Measurements from ENCODE around the gene LFNG. TPM values are rescaled to one million over a fixed set of nuclear protein-coding genes. Genes with fewer than 3 reads are reported as not detected.

LFNG gene
- total and polyA plus RNA-seq, 2 of the 13 experiments (the other 11 are each of a cell fraction or from before 2014, with no cell fraction given) = 0.44 to 1.5 TPM

GRCh38 chr7:2528481-2529095, 9.0 kb downstream of the LFNG start:
- WGBS (ENCODE audit: low lambda C conversion rate) = 60% methylated on average over 3 of the region's 18 CpGs
- no peak for DNase-seq (ENCODE audit: low spot score)
- Histone ChIP-seq H3K9me3 (ENCODE audit: low read length) (no peaks in the 10 kb centered on the region), H3K9ac (ENCODE audit: insufficient read depth, low read depth, low read length) (no peak overlapping the region), H3K27ac (ENCODE audit: extremely low read length, insufficient read depth, low read length) (no peak overlapping the region), H3K4me1 (ENCODE audit: insufficient read depth, low read length) (peaks cover 51% of the 10 kb centered on the region), H3K4me2 (ENCODE audit: low read depth, low read length) (no peak overlapping the region), H3K36me3 (replicated peaks in 1 of 2; ENCODE audit: control insufficient read depth in 1 of 2, insufficient read depth in 2 of 2, low read length in 2 of 2) (no peaks in the 10 kb centered on the region), H2AFZ (ENCODE audit: low read length) (no peak overlapping the region), H3K27me3 (ENCODE audit: control insufficient read depth in 1 of 2, insufficient read depth in 2 of 2, low read length in 2 of 2) (peaks cover 0 to 13% of the 10 kb centered on the region in 2 experiments; a peak in 1 of 5 replicates), H3K4me3 (replicated peaks in 1 of 3; ENCODE audit: insufficient read depth in 1 of 3, low read depth in 2 of 3, low read length in 3 of 3) (no peak overlapping the region), H3K79me2 (ENCODE audit: insufficient read depth, low read length) (no peaks in the 10 kb centered on the region), H4K20me1 (ENCODE audit: insufficient read depth, low read length) (no peaks in the 10 kb centered on the region)
- ChIA-PET POLR2A (interaction anchor here (1.1 kb wide), 1 partner anchor 27 kb away, joined by 3 read pairs; no protein-coding TSS in a partner anchor), CTCF (ENCODE audit: low intra/inter-chr PET ratio, low total read pairs) (no interaction called here)
- intact Hi-C loops (cut with micrococcal nuclease; ENCODE audit: unreplicated experiment) = no loop called here
- ATAC-seq = no peak
- in situ Hi-C loops (cut with HindIII; ENCODE audit: extremely low pct_ligation_motif_present, low pct_unique_long_range_greater_than_20kb) = no loop called here
- no peak for FAIRE-seq
- TF ChIP-seq ZNF337 (CRISPR knock-in tag; IDR thresholded peaks at IDR 0.05; ENCODE audit: borderline replicate concordance, low read depth) = no peak
- BruUV-seq (replicated peaks) = no TSS peak

- Histone ChIP-seq H3K79me2 (ENCODE audit: insufficient read depth, low read length) (no peaks in the 10 kb centered on the region), H3K4me2 (ENCODE audit: low read depth, low read length) (no peak overlapping the region), H3K9me3 (ENCODE audit: low read length) (no peaks in the 10 kb centered on the region), H3K27me3 (ENCODE audit: control insufficient read depth in 1 of 2, insufficient read depth in 2 of 2, low read length in 2 of 2) (peaks cover 0 to 11% of the 10 kb centered on the region in 2 experiments; a peak in 1 of 5 replicates), H3K36me3 (replicated peaks in 1 of 2; ENCODE audit: control insufficient read depth in 1 of 2, insufficient read depth in 2 of 2, low read length in 2 of 2) (no peaks in the 10 kb centered on the region), H4K20me1 (ENCODE audit: insufficient read depth, low read length) (no peaks in the 10 kb centered on the region), H3K4me3 (replicated peaks in 1 of 3; ENCODE audit: insufficient read depth in 1 of 3, low read depth in 2 of 3, low read length in 3 of 3) (no peak overlapping the region), H2AFZ (ENCODE audit: low read length) (no peak overlapping the region), H3K27ac (ENCODE audit: extremely low read length, insufficient read depth, low read length) (no peak overlapping the region), H3K9ac (ENCODE audit: insufficient read depth, low read depth, low read length) (no peak overlapping the region), H3K4me1 (ENCODE audit: insufficient read depth, low read length) (peaks cover 43% of the 10 kb centered on the region)
- intact Hi-C loops (cut with micrococcal nuclease; ENCODE audit: unreplicated experiment) = no loop called here
- FAIRE-seq = no peak
- 20% methylated on average over 14 of the region's 30 CpGs for WGBS (ENCODE audit: low lambda C conversion rate)
- ChIA-PET CTCF (ENCODE audit: low intra/inter-chr PET ratio, low total read pairs) (no interaction called here), POLR2A (no interaction called here)
- DNase-seq (ENCODE audit: low spot score) = no peak
- BruUV-seq (replicated peaks) = no TSS peak
- no peak for ATAC-seq
- in situ Hi-C loops (cut with HindIII; ENCODE audit: extremely low pct_ligation_motif_present, low pct_unique_long_range_greater_than_20kb) = no loop called here
- peak; percentile 40; the same call in 1 of the 2 replicates for TF ChIP-seq ZNF263 (CRISPR knock-in tag; IDR thresholded peaks at IDR 0.05)
- TF ChIP-seq, protein P1, sequence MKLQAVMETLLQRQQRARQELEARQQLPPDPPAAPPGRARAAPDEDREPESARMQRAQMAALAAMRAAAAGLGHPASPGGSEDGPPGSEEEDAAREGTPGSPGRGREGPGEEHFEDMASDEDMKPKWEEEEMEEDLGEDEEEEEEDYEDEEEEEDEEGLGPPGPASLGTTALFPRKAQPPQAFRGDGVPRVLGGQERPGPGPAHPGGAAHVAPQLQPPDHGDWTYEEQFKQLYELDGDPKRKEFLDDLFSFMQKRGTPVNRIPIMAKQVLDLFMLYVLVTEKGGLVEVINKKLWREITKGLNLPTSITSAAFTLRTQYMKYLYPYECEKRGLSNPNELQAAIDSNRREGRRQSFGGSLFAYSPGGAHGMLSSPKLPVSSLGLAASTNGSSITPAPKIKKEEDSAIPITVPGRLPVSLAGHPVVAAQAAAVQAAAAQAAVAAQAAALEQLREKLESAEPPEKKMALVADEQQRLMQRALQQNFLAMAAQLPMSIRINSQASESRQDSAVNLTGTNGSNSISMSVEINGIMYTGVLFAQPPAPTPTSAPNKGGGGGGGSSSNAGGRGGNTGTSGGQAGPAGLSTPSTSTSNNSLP (IDR thresholded peaks at IDR 0.05; ENCODE audit: low read depth, low read length) = no peak
- TF ChIP-seq, protein P2, sequence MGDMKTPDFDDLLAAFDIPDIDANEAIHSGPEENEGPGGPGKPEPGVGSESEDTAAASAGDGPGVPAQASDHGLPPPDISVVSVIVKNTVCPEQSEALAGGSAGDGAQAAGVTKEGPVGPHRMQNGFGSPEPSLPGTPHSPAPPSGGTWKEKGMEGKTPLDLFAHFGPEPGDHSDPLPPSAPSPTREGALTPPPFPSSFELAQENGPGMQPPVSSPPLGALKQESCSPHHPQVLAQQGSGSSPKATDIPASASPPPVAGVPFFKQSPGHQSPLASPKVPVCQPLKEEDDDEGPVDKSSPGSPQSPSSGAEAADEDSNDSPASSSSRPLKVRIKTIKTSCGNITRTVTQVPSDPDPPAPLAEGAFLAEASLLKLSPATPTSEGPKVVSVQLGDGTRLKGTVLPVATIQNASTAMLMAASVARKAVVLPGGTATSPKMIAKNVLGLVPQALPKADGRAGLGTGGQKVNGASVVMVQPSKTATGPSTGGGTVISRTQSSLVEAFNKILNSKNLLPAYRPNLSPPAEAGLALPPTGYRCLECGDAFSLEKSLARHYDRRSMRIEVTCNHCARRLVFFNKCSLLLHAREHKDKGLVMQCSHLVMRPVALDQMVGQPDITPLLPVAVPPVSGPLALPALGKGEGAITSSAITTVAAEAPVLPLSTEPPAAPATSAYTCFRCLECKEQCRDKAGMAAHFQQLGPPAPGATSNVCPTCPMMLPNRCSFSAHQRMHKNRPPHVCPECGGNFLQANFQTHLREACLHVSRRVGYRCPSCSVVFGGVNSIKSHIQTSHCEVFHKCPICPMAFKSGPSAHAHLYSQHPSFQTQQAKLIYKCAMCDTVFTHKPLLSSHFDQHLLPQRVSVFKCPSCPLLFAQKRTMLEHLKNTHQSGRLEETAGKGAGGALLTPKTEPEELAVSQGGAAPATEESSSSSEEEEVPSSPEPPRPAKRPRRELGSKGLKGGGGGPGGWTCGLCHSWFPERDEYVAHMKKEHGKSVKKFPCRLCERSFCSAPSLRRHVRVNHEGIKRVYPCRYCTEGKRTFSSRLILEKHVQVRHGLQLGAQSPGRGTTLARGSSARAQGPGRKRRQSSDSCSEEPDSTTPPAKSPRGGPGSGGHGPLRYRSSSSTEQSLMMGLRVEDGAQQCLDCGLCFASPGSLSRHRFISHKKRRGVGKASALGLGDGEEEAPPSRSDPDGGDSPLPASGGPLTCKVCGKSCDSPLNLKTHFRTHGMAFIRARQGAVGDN (CRISPR knock-in tag; IDR thresholded peaks at IDR 0.05) = peak; percentile 29; the same call in 1 of the 2 replicates
- TF ChIP-seq SOX13 (IDR thresholded peaks at IDR 0.05) = no peak
- no peak for TF ChIP-seq SOX13 (CRISPR knock-in tag; conservative IDR thresholded peaks at IDR 0.05 in 1 of 2, IDR thresholded peaks at IDR 0.05 in 1 of 2)
- peak; percentile 38; the same call in 1 of the 2 replicates for TF ChIP-seq FOSL2 (CRISPR knock-in tag; IDR thresholded peaks at IDR 0.05)
- 0 out of 2 replicates have a peak, but pooled peaks have one; percentile 30 for TF ChIP-seq ZNF350 (CRISPR knock-in tag; IDR thresholded peaks at IDR 0.05; ENCODE audit: borderline replicate concordance, low read depth)
Measured at GRCh38 chr7:2529161-2530070, 9.8 kb downstream of the LFNG start.

All from HepG2 (cell line).